HG02763 (cell line): ENCODE results near the gene MT1A.
"Not testable (repeated sequence)": the region's sequence is repeated elsewhere in the genome, so short reads cannot be mapped to it uniquely, and the experiment has no call there.

Source experiments
- ATAC-seq: cut with Tn5 transposase; IDR thresholded peaks from one replicate; pipeline ENCODE4 v1.9.1; 2021; ENCODE audit warnings: mild to moderate bottlenecking, moderate library complexity; ENCODE audit not compliant: unreplicated experiment

The MT1A gene

DNA sequence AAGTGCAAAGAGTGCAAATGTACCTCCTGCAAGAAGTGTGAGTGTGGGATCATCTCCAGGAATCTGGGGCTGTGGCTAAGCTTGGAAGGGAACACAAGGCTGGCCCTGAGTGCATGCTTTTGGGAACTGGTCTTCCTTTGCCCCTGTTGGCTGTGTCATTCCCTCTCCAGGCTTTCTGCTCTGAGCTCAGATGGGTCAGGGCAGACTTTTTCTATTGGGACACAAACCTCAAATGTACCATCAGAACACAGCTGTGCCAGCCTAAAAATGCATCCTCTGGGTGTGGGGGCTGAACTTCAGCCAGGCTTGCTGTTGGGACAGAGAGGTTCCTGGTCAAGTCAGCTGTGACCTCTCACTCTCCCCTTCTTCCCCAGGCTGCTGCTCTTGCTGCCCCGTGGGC is 14.1 kb downstream of the MT1A start:
- ATAC-seq = no peak

DNA sequence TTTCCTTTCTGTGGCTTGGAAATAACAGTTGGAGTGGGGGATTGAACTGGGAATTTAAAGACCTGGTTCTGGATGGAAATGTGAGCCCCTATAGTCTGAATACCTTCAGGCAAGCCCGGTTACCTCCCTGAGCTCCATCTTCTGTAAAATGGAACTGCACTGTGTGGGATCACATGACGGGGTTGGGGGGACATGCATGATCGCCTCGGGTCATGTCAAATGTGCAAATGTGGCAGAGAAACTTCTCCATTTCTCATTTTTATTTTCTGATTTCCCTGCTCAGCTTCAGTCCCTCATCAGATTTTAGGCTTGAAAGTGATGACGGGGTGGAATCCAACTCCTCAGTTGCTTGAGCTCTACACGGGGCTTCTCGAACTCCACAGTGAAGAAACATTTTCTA is 14.8 kb downstream of the MT1A start:
- no peak for ATAC-seq

DNA sequence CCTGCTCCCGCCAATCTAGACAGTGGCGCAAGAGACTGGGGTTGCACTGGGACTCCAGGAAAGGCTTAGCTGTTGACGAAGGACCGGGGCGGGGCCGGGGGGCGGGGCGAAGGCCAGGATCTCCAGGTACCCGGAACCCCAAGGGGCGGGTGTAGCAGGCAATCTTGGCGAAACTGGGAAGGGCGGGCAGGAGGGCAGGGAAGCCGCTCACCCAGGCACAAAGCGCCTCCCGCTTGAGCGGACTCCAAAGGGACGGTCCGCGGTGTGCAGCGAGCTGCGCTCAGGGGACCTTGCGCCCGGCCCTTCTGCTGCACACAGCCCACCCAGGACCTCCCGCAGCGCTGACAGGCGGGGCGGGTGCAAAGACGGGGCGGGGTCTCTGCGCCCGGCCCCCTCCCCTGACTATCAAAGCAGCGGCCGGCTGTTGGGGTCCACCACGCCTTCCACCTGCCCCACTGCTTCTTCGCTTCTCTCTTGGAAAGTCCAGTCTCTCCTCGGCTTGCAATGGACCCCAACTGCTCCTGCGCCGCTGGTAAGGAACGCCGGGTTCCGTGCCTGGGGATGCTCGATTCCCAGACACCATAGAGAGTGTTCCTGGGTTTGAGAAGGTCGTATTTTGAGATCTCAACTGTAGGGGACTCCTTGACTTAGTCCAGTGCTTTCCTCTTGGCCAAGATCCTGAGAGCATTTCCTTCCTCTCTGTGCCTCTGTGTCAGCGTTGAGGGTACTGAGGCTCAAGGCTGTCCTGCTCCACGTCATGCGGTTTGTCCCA is 19.3 kb downstream of the MT1A start, which contains the start of gene MT1F:
Gene MT1F, plus strand, starts transcription at position 405 of the 772 bp plus-strand sequence. Its CDS starts 100 bp downstream, at position 505.
- no peak for ATAC-seq

DNA sequence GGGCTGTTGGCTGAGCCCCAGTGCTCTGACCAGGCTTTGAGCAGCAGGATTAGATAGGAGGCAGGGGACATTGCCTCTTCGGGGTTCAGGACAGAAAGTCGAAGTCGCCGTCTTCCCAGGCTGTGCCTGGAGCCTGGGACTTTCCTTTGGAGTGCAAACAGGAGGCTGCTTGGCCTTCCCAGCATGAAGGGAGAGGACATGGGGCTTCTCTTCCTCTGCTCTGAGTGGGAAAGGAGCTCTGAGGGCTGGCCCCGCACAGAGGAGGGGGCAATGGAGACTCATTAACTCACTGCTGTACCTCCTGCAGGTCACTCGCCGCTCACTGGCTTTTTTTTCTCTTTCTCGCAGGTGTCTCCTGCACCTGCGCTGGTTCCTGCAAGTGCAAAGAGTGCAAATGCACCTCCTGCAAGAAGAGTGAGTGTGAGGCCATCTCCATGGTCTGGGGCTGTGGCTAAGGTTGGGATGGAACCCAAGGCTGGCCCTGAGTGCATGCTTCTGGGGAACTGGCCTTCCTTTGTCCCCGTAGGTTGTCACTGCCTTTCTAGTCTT is 19.9 kb downstream of the MT1A start:
- ATAC-seq = no peak

DNA sequence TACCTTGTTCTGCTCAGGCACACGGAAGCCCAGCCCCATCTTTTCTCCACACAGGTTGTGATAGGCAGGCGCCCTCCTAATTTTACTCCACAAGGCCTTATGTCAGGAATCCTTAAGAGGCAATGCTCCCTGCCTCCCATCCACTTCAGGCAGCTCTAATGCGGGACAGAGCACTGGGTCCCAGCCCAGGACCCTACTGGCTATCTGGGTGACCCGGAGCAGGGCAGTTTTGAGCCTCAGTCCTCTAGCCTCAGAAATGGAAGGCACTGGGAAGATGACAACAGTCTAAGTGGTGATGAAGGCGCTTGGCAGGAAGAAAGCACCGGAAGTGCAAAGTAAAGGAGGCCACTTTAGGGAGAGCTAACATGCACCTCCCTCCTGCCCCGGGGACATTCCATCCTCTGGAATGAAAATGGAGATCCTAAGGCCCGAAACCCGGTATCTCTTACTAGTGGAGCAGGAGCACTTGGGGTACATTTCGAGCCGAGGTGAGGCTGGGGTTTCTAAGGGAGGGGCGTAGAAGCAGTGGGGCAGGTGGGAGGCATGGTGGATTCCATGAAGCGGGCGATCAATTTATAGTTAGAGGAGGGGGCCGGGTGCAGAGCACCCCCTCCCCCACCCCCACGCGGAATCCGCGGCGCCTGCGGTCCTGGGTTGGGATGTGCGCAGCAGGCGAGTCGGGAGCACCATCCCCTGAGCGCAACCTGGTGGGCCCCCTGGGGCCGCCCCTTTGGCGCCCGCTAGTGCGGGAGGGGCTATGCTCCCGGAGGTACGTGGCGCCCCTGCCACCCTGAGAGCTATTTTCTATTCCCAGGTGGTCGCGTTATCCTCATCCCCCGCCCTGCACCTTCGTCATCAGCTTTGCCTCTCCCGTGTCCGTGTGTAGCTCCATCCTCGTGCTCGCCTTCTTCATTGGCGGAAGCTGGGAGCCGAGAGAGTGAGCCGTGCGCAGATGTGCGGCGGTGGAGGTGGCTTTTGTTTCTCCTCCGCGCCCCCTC is 24.2 kb downstream of the MT1A start:
- ATAC-seq = no peak

DNA sequence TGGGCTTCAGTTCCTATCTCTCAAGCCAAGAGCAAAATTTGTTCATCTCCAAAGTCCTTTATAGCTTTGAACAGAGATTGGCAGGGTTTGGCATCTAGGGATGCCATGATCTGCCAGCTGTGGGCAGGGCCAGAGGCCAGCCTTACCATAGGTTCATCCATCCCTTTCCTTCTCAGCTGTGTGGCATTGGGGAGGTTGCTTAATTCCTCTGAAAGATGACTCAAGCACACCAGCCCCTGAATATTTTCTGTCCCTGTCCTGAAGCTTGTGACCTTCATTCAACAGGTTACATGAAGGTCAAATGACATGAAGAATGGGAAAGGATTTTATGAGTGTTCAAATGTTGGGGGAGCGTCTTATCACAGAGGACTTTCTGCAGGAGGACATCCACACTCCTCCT is 26.0 kb downstream of the MT1A start:
- ATAC-seq = no peak

DNA sequence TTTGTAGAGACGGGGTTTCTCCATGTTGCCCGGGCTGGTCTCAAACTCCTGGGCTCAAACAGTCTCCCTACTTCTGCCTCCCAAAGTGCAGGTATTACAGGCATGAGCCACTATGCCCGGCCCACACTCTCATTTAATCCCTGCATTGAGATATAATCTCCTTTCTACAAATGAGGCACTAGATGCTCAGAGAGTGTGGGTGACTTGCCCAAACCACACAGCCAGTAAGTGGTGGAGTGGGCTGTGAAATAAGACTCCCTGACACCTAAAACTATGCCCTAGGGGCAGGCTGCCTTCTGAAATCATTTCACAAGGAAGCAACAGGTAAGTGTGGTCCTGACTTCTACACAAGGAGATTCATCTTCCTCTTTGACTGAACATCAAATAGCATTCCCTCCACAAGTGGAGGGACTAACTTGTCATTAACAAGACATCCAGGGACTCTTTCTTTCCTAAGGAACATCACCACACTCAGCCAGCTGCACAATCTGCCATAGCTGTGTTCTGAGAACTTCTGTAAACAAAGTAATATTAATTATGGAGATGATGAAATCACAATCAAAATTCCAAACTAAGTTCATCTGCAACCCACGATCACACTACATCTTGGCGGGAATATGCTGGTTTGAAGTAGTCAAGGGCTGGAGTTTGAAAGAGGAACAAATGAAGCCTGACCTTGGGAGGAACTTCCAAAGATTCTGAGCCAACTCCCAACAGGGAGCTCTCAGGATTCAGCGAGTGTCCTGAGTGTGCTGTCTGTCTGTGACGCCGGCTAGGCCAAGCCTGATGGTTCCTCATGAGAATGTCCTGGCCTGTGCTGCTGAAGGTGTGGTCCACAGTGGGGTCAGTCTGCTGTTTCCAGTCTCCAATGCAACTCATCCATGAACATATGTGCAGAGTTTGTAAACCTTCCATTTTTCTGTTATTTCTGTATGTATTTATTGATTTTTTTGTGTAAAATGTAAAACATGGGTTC is 27.1 kb downstream of the MT1A start:
- not testable (repeated sequence) for ATAC-seq

DNA sequence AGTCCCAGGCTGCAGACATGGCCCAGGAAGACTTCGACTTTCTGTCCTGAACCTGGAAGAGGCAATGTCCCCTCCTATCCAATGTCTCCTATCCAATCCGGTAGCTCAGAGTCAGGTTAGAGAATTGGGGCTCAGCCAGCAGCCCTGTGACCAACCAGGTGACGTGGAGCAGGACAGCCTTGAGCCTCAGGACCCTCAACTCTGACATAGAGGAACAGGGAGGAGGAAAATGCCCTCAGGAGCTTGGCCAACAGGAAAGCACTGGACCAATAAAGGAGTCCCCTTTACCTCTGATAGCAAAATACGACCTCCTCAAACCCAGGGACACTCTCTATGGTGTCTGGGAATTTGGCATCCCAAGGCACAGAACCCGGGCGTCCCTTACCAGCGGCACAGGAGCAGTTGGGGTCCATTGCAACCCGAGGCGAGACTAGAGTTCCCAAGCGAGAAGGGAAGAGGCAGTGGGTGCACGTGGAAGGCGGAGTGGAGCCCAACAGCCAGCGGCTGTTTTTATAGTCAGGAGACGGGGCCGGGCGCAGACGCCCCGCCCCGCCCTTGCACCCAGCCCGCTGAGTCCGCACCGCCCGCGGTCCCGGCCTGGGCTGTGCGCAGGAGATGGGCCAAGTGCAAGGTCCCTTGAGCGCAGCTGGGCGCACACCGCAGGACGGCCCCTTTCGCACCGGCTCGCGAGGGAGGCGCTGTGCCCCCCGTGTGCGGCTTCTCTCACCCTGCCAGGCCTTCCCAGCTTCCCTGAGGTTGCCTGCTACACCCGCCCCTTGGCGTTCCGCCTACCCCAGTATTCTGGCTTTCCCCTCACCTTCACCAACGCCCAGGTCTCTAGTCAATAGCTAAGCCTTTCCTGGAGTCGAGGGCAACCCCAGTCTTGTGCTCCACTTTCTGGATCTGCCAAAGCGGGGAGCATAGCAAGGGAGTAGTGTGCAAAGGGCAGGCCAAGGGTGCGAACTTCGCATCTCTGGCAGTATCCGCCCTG is 29.4 kb downstream of the MT1A start, which contains the start of gene MT1G:
Gene MT1G, minus strand, starts transcription at position 485 of the 991 bp plus-strand sequence. Its CDS starts 72 bp downstream, at position 413.
- ATAC-seq = no peak

DNA sequence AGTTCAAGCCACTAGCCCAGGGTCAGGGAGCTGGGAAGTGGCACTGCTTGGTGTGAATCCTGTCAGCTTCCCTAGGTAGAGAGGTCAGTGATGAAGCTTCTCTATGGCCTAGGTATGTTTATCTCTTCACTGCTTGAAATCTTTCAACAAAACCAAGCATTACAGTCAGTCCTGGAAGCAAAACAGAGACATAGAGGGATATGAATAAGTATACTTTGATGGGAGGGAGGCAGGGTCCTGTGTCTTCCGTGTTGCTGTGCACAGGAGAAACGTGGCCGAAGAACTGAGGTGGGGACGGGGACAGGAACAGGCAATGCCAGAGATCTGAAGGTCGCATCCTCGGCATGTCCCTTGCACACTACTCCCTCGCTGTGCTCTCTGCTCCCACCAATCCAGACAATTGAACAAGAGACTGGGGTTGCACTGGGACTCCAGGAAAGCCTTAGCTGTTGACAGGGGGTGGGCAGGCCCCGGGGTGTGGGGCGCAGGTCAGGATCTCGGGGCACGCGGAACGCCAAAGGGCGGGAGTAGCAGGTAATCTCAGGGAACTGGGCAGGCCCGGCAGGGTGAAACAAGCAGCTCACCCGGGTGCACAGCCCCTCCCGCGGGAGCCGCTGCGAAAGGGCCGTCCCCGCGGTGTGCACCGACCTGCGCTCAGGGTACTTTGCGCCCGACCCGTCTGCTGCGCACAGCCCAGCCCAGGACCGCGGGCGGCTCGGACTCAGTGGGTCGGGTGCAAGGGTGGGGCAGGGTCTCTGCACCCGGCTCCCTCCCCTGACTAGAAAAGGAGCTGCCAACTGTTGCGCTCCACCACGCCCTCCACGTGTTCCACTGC is 30.8 kb downstream of the MT1A start, which contains the start of gene MT1H:
Gene MT1H, plus strand, starts transcription at position 810 of the 835 bp plus-strand sequence. CDS start 71 bp downstream, outside the sequence.
- ATAC-seq = no peak

DNA sequence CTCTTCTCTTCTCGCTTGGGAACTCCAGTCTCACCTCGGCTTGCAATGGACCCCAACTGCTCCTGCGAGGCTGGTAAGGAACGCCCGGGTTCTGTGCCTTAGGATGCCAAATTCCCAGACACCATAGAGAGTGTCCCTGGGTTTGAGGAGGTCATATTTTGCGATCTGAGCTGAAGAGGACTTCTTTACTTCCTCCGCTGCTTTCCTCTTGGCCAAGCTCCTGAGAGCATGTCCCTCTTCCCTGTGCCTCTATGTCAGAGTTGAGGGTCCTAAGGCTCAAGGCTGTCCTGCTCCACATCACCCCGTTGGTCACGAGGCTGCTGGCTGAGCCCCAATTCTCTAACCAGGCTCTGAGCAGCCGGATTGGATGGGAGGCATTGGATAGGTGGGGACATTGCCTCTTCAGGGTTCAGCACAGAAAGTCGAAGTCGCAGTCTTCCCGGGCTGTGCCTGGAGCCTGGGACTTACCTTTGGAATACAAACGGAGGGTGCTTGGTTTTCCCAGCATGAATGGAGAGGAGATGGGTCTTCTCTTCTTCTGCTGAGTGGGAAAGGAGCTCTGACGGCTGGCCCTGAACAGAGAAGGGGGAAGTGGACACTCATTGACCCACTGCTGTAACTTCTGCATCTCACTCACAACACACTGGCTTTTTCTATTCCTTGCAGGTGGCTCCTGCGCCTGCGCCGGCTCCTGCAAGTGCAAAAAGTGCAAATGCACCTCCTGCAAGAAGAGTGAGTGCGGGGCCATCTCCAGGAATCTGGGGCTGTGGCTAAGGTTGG is 31.6 kb downstream of the MT1A start:
- no peak for ATAC-seq

DNA sequence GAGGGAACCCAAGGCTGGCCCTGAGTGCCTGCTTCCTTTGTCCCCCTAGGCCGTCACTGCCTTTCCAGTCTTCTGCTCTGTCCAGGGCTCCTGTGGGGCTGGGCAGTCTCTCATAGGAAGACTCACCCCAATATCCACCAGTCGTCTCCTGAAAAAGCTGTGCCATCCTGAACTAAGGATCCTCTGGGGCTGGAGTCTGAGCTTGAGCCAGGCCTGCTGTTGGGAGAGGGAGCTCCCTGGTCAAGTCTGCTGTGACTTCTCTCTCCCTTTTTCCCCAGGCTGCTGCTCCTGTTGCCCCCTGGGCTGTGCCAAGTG is 32.1 kb downstream of the MT1A start:
- ATAC-seq = no peak

DNA sequence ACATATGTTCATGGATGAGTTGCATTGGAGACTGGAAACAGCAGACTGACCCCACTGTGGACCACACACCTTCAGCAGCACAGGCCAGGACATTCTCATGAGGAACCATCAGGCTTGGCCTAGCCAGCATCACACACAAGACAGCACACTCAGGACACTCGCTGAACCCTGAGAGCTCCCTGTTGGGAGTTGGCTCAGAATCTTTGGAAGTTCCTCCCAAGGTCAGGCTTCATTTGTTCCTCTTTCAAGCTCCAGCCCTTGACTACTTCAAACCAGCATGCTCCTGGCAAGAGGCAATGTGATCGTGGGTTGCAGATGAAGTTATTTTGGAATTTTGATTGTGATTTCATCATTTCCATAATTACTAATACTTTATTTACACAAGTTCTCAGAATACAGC is 33.2 kb downstream of the MT1A start:
- not testable (repeated sequence) for ATAC-seq

DNA sequence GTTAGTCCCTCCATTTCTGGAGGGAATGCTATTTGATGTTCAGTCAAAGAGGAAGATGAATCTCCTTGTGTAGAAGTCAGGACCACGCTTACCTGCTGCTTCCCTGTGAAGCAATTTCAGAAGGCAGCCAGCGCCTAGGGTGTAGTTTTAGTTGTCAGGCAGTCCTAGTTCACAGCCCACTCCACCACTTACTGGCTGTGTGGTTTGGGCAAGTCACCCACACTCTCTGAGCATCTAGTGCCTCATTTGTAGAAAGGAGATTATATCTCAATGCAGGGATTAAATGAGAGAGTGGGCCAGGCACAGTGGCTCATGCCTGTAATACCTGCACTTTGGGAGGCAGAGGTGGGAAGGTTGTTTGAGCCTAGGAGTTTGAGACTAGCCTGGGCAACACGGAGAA is 33.7 kb downstream of the MT1A start:
- not testable (repeated sequence) for ATAC-seq

DNA sequence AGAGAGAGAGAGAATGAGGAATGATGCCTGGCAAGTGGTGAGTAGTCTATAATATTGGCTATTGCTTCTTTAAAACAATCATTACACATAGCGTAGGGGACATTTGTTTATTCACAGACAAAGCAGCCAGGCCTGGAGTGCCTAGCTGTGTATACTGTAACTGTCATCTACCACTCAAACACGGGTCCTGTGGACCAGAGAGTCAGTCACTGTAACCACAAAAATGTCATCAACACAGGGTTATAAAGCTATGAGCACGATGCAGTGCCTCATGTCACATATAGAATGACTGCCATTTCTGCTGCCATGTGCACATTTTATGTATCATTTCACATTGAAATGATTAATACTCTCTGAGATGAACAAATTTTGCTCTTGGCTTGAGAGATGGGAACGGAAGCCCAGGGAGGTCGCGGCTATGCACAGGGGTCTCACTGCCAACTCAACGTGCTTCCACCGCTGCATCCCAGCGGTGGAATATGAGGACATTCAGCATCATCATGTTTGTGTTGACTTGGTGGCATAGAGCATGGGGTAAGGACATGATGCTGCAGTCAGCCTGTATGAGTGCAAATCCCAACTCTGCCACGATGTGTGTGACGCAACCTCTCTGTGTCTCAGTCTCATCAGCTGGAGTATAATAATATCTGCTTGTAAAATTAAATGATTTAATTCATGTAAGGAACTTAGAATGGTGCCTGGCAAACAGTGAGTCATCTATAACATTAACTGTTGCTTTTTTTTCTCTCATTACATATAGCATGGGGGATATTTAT is 34.5 kb downstream of the MT1A start:
- no peak for ATAC-seq

DNA sequence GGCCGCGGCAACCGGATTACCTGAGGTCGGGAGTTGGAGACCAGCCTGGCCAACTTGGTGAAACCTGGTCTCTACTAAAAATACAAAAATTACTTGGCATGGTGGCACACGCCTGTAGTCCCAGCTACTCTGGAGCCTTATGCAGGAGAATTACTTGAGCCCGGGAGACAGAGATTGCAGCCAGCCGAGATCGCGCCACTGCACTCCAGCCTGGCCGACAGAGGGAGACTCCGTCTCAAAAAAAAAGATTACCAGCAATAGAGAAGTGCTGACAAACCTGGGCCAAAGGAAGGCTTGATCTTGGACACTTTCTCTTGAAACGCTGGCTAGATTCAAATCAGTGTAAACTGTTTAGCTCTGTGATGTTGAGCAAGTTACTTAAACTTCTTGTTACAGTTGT is 35.5 kb downstream of the MT1A start:
- no peak for ATAC-seq

DNA sequence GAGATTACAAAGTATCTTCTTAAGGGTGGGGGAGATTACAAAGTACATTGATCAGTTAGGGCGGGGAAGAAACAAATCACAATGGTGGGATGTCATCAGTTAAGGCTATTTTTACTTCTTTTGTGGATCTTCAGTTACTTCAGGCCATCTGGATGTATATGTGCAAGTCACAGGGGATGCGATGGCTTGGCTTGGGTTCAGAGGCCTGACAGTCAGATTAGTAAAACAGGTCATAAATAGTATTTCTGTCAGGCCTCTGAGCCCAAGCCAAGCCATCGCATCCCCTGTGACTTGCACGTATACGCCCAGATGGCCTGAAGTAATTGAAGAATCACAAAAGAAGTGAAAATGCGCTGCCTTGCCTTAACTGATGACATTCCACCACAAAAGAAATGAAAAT is 36.1 kb downstream of the MT1A start:
- ATAC-seq = not testable (repeated sequence)
